SKM-1 treated with dmso at 0.1 percent for 144 hours (cell line): ENCODE measurements around the gene JAZF1.

Experiments
- DNase-seq: peaks from one replicate; lab custom pipeline; 2025; ENCODE audit not compliant: unreplicated experiment; lab: John Stamatoyannopoulos, UW

JAZF1 gene

GRCh38 chr7:28046035-28046434 lies 134.6 kb downstream of the JAZF1 start:
- no peak for DNase-seq

GRCh38 chr7:28045592-28045991 lies 135.0 kb downstream of the JAZF1 start:
- no peak for DNase-seq

GRCh38 chr7:28044825-28045224 lies 135.8 kb downstream of the JAZF1 start:
- DNase-seq: no peak

GRCh38 chr7:28042721-28043120 lies 137.9 kb downstream of the JAZF1 start:
- no peak for DNase-seq

- no peak for DNase-seq
Measured at GRCh38 chr7:28041508-28042314, 138.9 kb downstream of the JAZF1 start.

- DNase-seq: no peak
Measured at GRCh38 chr7:28038175-28038797, 142.3 kb downstream of the JAZF1 start.

GRCh38 chr7:28037220-28038010 lies 143.2 kb downstream of the JAZF1 start:
- DNase-seq: no peak

- DNase-seq: no peak
Measured at GRCh38 chr7:28036696-28037095, 143.9 kb downstream of the JAZF1 start.

- DNase-seq: no peak
Measured at GRCh38 chr7:28033386-28033785, 147.2 kb downstream of the JAZF1 start.

- DNase-seq: no peak
Measured at GRCh38 chr7:28032738-28033380, 147.7 kb downstream of the JAZF1 start.

- DNase-seq: no peak
Measured at GRCh38 chr7:28029051-28029450, 151.5 kb downstream of the JAZF1 start.

GRCh38 chr7:28028471-28028870 lies 152.1 kb downstream of the JAZF1 start:
- DNase-seq: no peak

GRCh38 chr7:28026237-28026636 lies 154.4 kb downstream of the JAZF1 start:
- no peak for DNase-seq

- DNase-seq: no peak
Measured at GRCh38 chr7:28024786-28025334, 155.7 kb downstream of the JAZF1 start.

- peak; percentile 68 for DNase-seq
Measured at GRCh38 chr7:28020302-28020940, 160.2 kb downstream of the JAZF1 start.

GRCh38 chr7:28018856-28019465 lies 161.6 kb downstream of the JAZF1 start:
- DNase-seq: no peak

GRCh38 chr7:28018446-28018845 lies 162.1 kb downstream of the JAZF1 start:
- DNase-seq: no peak

GRCh38 chr7:28018020-28018419 lies 162.6 kb downstream of the JAZF1 start:
- DNase-seq: no peak

- no peak for DNase-seq
Measured at GRCh38 chr7:28017372-28017771, 163.2 kb downstream of the JAZF1 start.

- no peak for DNase-seq
Measured at GRCh38 chr7:28016297-28016696, 164.3 kb downstream of the JAZF1 start.
